Neural crest cell (in vitro differentiated cells): ENCODE results near the gene PIK3CG. TPM values are rescaled to one million over a fixed set of nuclear protein-coding genes. Genes with fewer than 3 reads are reported as not detected.
"Not testable (repeated sequence)": the region's sequence is repeated elsewhere in the genome, so short reads cannot be mapped to it uniquely, and the experiment has no call there.

ENCODE experiments used
- DNase-seq: peaks from one replicate; pipeline ENCODE4 v3.0.0; 2021; ENCODE audit warnings: low read depth, mixed read lengths, low spot score
- H3K27ac Mint-ChIP-seq: one replicate; pipeline ENCODE4 v1.8.0; 2021; ENCODE audit warnings: mild to moderate bottlenecking, mixed read lengths; ENCODE audit not compliant: unreplicated experiment
- H3K27me3 Mint-ChIP-seq: 2 replicates; pipeline ENCODE4 v1.8.0; 2021; ENCODE audit warnings: low read depth, mild to moderate bottlenecking, mixed read lengths
- H3K36me3 Mint-ChIP-seq: 2 replicates; pipeline ENCODE4 v1.8.0; 2021; ENCODE audit warnings: low read depth, mild to moderate bottlenecking, mixed read lengths
- H3K4me1 Mint-ChIP-seq: 2 replicates; pipeline ENCODE4 v1.8.0; 2021; ENCODE audit warnings: mixed read lengths
- H3K4me3 Mint-ChIP-seq: one replicate; pipeline ENCODE4 v1.8.0; 2021; ENCODE audit warnings: mild to moderate bottlenecking, mixed read lengths
- H3K9me3 Mint-ChIP-seq: 2 replicates; pipeline ENCODE4 v1.8.0; 2021; ENCODE audit warnings: mixed read lengths
- total RNA-seq: library from RNA; stranded (reverse); gene quantifications from 2 replicates; pipeline ENCODE4 v1.2.1, GENCODE V29; 2021
- TF ChIP-seq, protein P1 (sequence below): fragments of 200-600 bp; sonication (generic); conservative IDR thresholded peaks from 2 replicates; pipeline ENCODE4 v1.5.0; 2021; ENCODE audit warnings: antibody characterized with exemption, mild to moderate bottlenecking

Gene PIK3CG
- total RNA-seq, 1 donor from 2014 or later: not detected

GRCh38 chr7:106936236-106936635 lies 71.2 kb downstream of the PIK3CG start:
- Mint-ChIP-seq H3K27ac (no peak overlapping the region), H3K9me3 (peaks cover 2% of the 10 kb centered on the region), H3K4me3 (no peak overlapping the region), H3K4me1 (no peaks in the 10 kb centered on the region), H3K36me3 (no peaks in the 10 kb centered on the region), H3K27me3 (no peaks in the 10 kb centered on the region)
- no peak for DNase-seq
- TF ChIP-seq, protein P1, sequence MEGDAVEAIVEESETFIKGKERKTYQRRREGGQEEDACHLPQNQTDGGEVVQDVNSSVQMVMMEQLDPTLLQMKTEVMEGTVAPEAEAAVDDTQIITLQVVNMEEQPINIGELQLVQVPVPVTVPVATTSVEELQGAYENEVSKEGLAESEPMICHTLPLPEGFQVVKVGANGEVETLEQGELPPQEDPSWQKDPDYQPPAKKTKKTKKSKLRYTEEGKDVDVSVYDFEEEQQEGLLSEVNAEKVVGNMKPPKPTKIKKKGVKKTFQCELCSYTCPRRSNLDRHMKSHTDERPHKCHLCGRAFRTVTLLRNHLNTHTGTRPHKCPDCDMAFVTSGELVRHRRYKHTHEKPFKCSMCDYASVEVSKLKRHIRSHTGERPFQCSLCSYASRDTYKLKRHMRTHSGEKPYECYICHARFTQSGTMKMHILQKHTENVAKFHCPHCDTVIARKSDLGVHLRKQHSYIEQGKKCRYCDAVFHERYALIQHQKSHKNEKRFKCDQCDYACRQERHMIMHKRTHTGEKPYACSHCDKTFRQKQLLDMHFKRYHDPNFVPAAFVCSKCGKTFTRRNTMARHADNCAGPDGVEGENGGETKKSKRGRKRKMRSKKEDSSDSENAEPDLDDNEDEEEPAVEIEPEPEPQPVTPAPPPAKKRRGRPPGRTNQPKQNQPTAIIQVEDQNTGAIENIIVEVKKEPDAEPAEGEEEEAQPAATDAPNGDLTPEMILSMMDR: no peak

GRCh38 chr7:106938122-106938521 lies 73.0 kb downstream of the PIK3CG start:
- H3K4me3 Mint-ChIP-seq, H3K9me3 Mint-ChIP-seq, H3K27me3 Mint-ChIP-seq, H3K27ac Mint-ChIP-seq, H3K4me1 Mint-ChIP-seq, DNase-seq, H3K36me3 Mint-ChIP-seq: not testable (repeated sequence)

- Mint-ChIP-seq H3K36me3 (no peaks in the 10 kb centered on the region), H3K27ac (no peak overlapping the region), H3K4me3 (no peak overlapping the region), H3K9me3 (peaks cover 2% of the 10 kb centered on the region), H3K27me3 (no peaks in the 10 kb centered on the region), H3K4me1 (no peaks in the 10 kb centered on the region)
- TF ChIP-seq, protein P1: no peak
- DNase-seq: no peak
Measured at GRCh38 chr7:106938803-106939202, 73.7 kb downstream of the PIK3CG start.

- H3K36me3 Mint-ChIP-seq: no peaks in the 10 kb centered on the region
- peaks cover 2% of the 10 kb centered on the region for H3K9me3 Mint-ChIP-seq
- no peak for DNase-seq
- no peak overlapping the region for H3K4me3 Mint-ChIP-seq
- TF ChIP-seq, protein P1: no peak
- H3K4me1 Mint-ChIP-seq: no peaks in the 10 kb centered on the region
- no peak overlapping the region for H3K27ac Mint-ChIP-seq
- no peaks in the 10 kb centered on the region for H3K27me3 Mint-ChIP-seq
Measured at GRCh38 chr7:106944035-106944665, 79.1 kb downstream of the PIK3CG start.

DNA sequence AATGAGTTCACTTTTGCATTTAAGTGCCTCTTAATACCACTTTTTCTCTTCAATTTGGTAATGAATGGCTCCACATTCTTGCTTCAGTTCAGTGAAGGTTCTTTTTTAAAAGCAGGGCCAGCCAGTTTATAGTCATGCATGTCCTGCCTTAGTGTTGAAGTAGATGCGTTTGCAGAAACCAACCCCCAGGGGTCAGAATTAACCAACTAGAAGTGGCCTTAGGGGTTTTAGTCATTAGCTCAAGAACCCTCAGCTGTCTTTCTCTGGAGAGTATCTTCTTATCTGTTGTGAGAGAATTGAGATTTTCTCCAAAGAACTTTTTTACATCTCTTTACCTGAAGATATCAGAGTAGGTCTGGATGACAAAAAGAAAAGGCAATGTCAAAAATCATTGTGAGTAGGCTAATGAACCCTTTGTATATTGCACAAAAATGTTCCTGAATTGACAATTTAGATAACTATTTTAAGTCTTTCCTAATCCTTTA lies 82.2 kb downstream of the PIK3CG start:
- DNase-seq: peak; percentile 27
- H3K9me3 Mint-ChIP-seq: no peaks in the 10 kb centered on the region
- H3K4me1 Mint-ChIP-seq: no peaks in the 10 kb centered on the region
- TF ChIP-seq, protein P1: peak; percentile 74
- H3K4me3 Mint-ChIP-seq: no peak overlapping the region
- no peaks in the 10 kb centered on the region for H3K36me3 Mint-ChIP-seq
- H3K27ac Mint-ChIP-seq: no peak overlapping the region
- H3K27me3 Mint-ChIP-seq: no peaks in the 10 kb centered on the region

- DNase-seq: no peak
- H3K27ac Mint-ChIP-seq: no peak overlapping the region
- H3K9me3 Mint-ChIP-seq: no peaks in the 10 kb centered on the region
Measured at GRCh38 chr7:106952001-106952657, 87.0 kb downstream of the PIK3CG start.

More at GRCh38 chr7:106952001-106952657, 87.0 kb downstream of the PIK3CG start:
- TF ChIP-seq, protein P1: no peak
- no peaks in the 10 kb centered on the region for H3K36me3 Mint-ChIP-seq
- no peaks in the 10 kb centered on the region for H3K4me1 Mint-ChIP-seq
- no peak overlapping the region for H3K4me3 Mint-ChIP-seq
- no peaks in the 10 kb centered on the region for H3K27me3 Mint-ChIP-seq
